Measurements from ENCODE around the gene PLPP2.

DNA sequence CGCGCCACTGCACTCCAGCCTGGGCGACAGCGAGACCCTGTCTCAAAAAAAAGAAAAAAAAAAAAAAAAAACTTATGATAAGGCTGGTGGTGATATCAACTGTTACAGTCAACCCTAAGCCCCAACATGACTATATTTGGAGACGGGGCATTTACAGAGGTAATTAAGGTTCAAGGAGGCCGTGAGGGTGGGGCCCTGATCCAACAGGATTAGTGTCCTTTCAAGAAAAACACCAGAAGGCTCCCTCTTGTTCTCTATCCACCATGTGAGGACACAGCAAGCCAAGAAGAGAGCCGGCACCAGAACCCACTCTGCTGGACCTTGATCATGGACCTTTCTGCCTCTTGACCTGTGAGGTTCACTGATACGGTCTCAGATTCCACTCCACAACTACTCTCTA lies 39.3 kb upstream of the PLPP2 start:
- no peak for TF ChIP-seq CTCF (IDR thresholded peaks at IDR 0.05)
- TF ChIP-seq EP300 (IDR thresholded peaks at IDR 0.05), result no peak
- TF ChIP-seq POLR2A (IDR thresholded peaks at IDR 0.05), result no peak
- no peak for TF ChIP-seq POLR2AphosphoS5 (IDR thresholded peaks at IDR 0.05)
